ENCODE data around the gene KRTAP10-3.

DNA sequence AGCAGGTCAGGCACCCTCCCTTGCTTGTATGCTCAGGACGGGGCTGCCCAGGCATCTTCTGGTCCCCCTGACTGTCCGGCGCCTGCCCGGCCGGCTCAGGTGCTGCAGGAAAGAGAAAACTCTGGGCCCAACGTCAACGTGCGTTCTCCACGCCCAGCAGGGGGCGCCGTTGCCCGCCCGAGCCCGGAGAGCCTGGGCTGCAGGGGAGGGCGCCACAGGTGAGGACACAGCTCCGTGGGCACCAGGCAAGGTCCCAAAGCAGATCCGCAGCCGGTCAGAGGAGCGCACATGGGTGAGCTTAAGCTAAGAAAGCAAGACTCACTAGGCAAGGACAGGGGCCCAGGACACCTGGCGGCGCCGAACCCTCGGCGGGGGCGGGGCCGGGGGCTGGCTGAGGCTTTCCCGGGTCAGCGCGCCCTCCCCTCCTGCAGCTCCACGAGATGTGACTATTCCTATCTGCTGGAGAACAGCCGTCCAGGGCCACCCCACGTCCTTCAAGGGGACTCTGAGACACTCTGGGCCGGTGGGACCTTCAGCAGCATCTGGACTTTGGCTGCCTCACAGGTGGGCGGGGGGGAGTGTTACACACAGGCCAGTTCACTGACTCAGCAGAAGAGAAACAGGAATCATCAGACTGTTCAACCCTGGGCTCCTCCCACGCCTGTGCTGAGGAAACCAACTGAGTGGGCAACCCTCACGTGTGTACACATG, 47.9 kb downstream of the KRTAP10-3 start:
- TF ChIP-seq, protein P1, sequence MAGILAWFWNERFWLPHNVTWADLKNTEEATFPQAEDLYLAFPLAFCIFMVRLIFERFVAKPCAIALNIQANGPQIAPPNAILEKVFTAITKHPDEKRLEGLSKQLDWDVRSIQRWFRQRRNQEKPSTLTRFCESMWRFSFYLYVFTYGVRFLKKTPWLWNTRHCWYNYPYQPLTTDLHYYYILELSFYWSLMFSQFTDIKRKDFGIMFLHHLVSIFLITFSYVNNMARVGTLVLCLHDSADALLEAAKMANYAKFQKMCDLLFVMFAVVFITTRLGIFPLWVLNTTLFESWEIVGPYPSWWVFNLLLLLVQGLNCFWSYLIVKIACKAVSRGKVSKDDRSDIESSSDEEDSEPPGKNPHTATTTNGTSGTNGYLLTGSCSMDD (CRISPR knock-in tag; IDR thresholded peaks at IDR 0.05) = no peak
- TF ChIP-seq HMG20A (CRISPR knock-in tag; IDR thresholded peaks at IDR 0.05; ENCODE audit: borderline replicate concordance) = no peak
- 0 out of 2 replicates have a peak, but pooled peaks have one; percentile 12 for TF ChIP-seq TARDBP (CRISPR knock-in tag; IDR thresholded peaks at IDR 0.05)
- TF ChIP-seq, protein P2, sequence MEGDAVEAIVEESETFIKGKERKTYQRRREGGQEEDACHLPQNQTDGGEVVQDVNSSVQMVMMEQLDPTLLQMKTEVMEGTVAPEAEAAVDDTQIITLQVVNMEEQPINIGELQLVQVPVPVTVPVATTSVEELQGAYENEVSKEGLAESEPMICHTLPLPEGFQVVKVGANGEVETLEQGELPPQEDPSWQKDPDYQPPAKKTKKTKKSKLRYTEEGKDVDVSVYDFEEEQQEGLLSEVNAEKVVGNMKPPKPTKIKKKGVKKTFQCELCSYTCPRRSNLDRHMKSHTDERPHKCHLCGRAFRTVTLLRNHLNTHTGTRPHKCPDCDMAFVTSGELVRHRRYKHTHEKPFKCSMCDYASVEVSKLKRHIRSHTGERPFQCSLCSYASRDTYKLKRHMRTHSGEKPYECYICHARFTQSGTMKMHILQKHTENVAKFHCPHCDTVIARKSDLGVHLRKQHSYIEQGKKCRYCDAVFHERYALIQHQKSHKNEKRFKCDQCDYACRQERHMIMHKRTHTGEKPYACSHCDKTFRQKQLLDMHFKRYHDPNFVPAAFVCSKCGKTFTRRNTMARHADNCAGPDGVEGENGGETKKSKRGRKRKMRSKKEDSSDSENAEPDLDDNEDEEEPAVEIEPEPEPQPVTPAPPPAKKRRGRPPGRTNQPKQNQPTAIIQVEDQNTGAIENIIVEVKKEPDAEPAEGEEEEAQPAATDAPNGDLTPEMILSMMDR (CRISPR knock-in tag; IDR thresholded peaks at IDR 0.05) = peak; percentile 98
- 0 out of 2 replicates have a peak, but pooled peaks have one; percentile 33 for TF ChIP-seq ZNF709 (CRISPR knock-in tag; IDR thresholded peaks at IDR 0.05)
- TF ChIP-seq MZF1 (CRISPR knock-in tag; IDR thresholded peaks at IDR 0.05; ENCODE audit: borderline replicate concordance) = no peak
- TF ChIP-seq, protein P3, sequence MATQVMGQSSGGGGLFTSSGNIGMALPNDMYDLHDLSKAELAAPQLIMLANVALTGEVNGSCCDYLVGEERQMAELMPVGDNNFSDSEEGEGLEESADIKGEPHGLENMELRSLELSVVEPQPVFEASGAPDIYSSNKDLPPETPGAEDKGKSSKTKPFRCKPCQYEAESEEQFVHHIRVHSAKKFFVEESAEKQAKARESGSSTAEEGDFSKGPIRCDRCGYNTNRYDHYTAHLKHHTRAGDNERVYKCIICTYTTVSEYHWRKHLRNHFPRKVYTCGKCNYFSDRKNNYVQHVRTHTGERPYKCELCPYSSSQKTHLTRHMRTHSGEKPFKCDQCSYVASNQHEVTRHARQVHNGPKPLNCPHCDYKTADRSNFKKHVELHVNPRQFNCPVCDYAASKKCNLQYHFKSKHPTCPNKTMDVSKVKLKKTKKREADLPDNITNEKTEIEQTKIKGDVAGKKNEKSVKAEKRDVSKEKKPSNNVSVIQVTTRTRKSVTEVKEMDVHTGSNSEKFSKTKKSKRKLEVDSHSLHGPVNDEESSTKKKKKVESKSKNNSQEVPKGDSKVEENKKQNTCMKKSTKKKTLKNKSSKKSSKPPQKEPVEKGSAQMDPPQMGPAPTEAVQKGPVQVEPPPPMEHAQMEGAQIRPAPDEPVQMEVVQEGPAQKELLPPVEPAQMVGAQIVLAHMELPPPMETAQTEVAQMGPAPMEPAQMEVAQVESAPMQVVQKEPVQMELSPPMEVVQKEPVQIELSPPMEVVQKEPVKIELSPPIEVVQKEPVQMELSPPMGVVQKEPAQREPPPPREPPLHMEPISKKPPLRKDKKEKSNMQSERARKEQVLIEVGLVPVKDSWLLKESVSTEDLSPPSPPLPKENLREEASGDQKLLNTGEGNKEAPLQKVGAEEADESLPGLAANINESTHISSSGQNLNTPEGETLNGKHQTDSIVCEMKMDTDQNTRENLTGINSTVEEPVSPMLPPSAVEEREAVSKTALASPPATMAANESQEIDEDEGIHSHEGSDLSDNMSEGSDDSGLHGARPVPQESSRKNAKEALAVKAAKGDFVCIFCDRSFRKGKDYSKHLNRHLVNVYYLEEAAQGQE (IDR thresholded peaks at IDR 0.05; ENCODE audit: borderline replicate concordance in 1 of 2, low read depth in 1 of 2, low read length in 2 of 2) = no peak
